Activated naive CD4-positive, alpha-beta T cell treated with anti-CD3 and anti-CD28 coated beads, Interleukin-2, amount 50 U/mL, for 16 hours (primary cell): ENCODE results near the gene CEMIP.

Experiments used
- DNase-seq: peaks from one replicate; pipeline ENCODE4 v3.0.0-alpha.2; 2020

CEMIP gene

GRCh38 chr15:80778964-80779657 lies at the start of gene CEMIP:
CEMIP (plus strand) TSS chr15:80779370; CDS start chr15:80873880, 94,510 bp downstream.
- DNase-seq: peak; percentile 39

GRCh38 chr15:80730387-80730786 lies 48.8 kb upstream of the CEMIP start:
- DNase-seq: no peak

GRCh38 chr15:80730926-80731325 lies 48.2 kb upstream of the CEMIP start:
- DNase-seq: no peak

GRCh38 chr15:80732167-80732566 lies 47.0 kb upstream of the CEMIP start:
- DNase-seq: no peak

- DNase-seq: no peak
Observed at GRCh38 chr15:80732818-80733217, 46.4 kb upstream of the CEMIP start.

- DNase-seq: no peak
Observed at GRCh38 chr15:80733460-80733859, 45.7 kb upstream of the CEMIP start.

- no peak for DNase-seq
Observed at GRCh38 chr15:80735344-80735743, 43.8 kb upstream of the CEMIP start.

GRCh38 chr15:80736560-80736959 lies 42.6 kb upstream of the CEMIP start:
- DNase-seq: no peak

GRCh38 chr15:80739919-80740318 lies 39.3 kb upstream of the CEMIP start:
- no peak for DNase-seq

GRCh38 chr15:80742081-80742480 lies 37.1 kb upstream of the CEMIP start:
- DNase-seq: no peak

- no peak for DNase-seq
Observed at GRCh38 chr15:80743189-80743833, 35.9 kb upstream of the CEMIP start.

- DNase-seq: no peak
Observed at GRCh38 chr15:80744415-80744814, 34.8 kb upstream of the CEMIP start.

- DNase-seq: no peak
Observed at GRCh38 chr15:80744826-80745225, 34.3 kb upstream of the CEMIP start.

GRCh38 chr15:80745888-80746287 lies 33.3 kb upstream of the CEMIP start:
- DNase-seq: no peak

- no peak for DNase-seq
Observed at GRCh38 chr15:80747317-80748053, 31.7 kb upstream of the CEMIP start.

- no peak for DNase-seq
Observed at GRCh38 chr15:80749589-80749988, 29.6 kb upstream of the CEMIP start.

GRCh38 chr15:80750575-80750974 lies 28.6 kb upstream of the CEMIP start:
- DNase-seq: no peak

- DNase-seq: no peak
Observed at GRCh38 chr15:80752204-80752603, 27.0 kb upstream of the CEMIP start.

- DNase-seq: no peak
Observed at GRCh38 chr15:80753161-80753560, 26.0 kb upstream of the CEMIP start.

- no peak for DNase-seq
Observed at GRCh38 chr15:80754014-80754413, 25.2 kb upstream of the CEMIP start.

- no peak for DNase-seq
Observed at GRCh38 chr15:80755885-80756284, 23.3 kb upstream of the CEMIP start.

GRCh38 chr15:80758130-80758745 lies 20.9 kb upstream of the CEMIP start:
- no peak for DNase-seq

- DNase-seq: no peak
Observed at GRCh38 chr15:80760960-80761359, 18.2 kb upstream of the CEMIP start.

GRCh38 chr15:80761754-80762153 lies 17.4 kb upstream of the CEMIP start:
- no peak for DNase-seq
